ENCODE measurements around the gene CD63.

CD63 gene

GRCh38 chr12:55682087-55682796 is 46.6 kb downstream of the CD63 start:
- H3K36me3 ChIP-seq (ENCODE audit: insufficient read depth): no peaks in the 10 kb centered on the region
- no peak overlapping the region for H3K4me2 ChIP-seq
- H2AFZ ChIP-seq (ENCODE audit: low read depth): no peak overlapping the region
- no peaks in the 10 kb centered on the region for H3K79me2 ChIP-seq (ENCODE audit: insufficient read depth, low read depth)
- no peak overlapping the region for H3K27ac ChIP-seq
- H3K9ac ChIP-seq: no peak overlapping the region
- H4K20me1 ChIP-seq (ENCODE audit: insufficient read depth): no peaks in the 10 kb centered on the region
- H3K4me3 ChIP-seq (IDR thresholded peaks at IDR 0.05; ENCODE audit: insufficient read depth, low read depth, low read length): no peak overlapping the region
- H3K4me1 ChIP-seq (ENCODE audit: low read depth, poor library complexity, severe bottlenecking): no peaks in the 10 kb centered on the region
- H3K27me3 ChIP-seq (ENCODE audit: insufficient read depth, low read depth): no peaks in the 10 kb centered on the region; the same call in 1 of the 2 replicates
- TF ChIP-seq CTCF (conservative IDR thresholded peaks at IDR 0.05; ENCODE audit: low read depth, low read length): no peak

GRCh38 chr12:55681142-55682077 is 47.4 kb downstream of the CD63 start:
- no peak overlapping the region for H3K4me2 ChIP-seq
- H2AFZ ChIP-seq (ENCODE audit: low read depth): no peak overlapping the region
- no peaks in the 10 kb centered on the region for H3K36me3 ChIP-seq (ENCODE audit: insufficient read depth)
- TF ChIP-seq CTCF (conservative IDR thresholded peaks at IDR 0.05; ENCODE audit: low read depth, low read length): 0 out of 2 replicates have a peak, but pooled peaks have one; percentile 25
- H4K20me1 ChIP-seq (ENCODE audit: insufficient read depth): no peaks in the 10 kb centered on the region
- H3K9ac ChIP-seq: no peak overlapping the region
- H3K27me3 ChIP-seq (ENCODE audit: insufficient read depth, low read depth): no peaks in the 10 kb centered on the region; the same call in 1 of the 2 replicates
- no peak overlapping the region for H3K4me3 ChIP-seq (IDR thresholded peaks at IDR 0.05; ENCODE audit: insufficient read depth, low read depth, low read length)
- H3K4me1 ChIP-seq (ENCODE audit: low read depth, poor library complexity, severe bottlenecking): no peaks in the 10 kb centered on the region
- no peaks in the 10 kb centered on the region for H3K79me2 ChIP-seq (ENCODE audit: insufficient read depth, low read depth)
- no peak overlapping the region for H3K27ac ChIP-seq

GRCh38 chr12:55679691-55680090 is 49.1 kb downstream of the CD63 start:
- H3K36me3 ChIP-seq (ENCODE audit: insufficient read depth): no peaks in the 10 kb centered on the region
- no peaks in the 10 kb centered on the region for H4K20me1 ChIP-seq (ENCODE audit: insufficient read depth)
- no peak overlapping the region for H3K4me3 ChIP-seq (IDR thresholded peaks at IDR 0.05; ENCODE audit: insufficient read depth, low read depth, low read length)
- TF ChIP-seq CTCF (conservative IDR thresholded peaks at IDR 0.05; ENCODE audit: low read depth, low read length): no peak
- H3K9ac ChIP-seq: no peak overlapping the region
- H3K27me3 ChIP-seq (ENCODE audit: insufficient read depth, low read depth): no peaks in the 10 kb centered on the region; the same call in 1 of the 2 replicates
- H3K4me1 ChIP-seq (ENCODE audit: low read depth, poor library complexity, severe bottlenecking): no peaks in the 10 kb centered on the region
- no peak overlapping the region for H3K4me2 ChIP-seq
- no peaks in the 10 kb centered on the region for H3K79me2 ChIP-seq (ENCODE audit: insufficient read depth, low read depth)
- no peak overlapping the region for H2AFZ ChIP-seq (ENCODE audit: low read depth)
- H3K27ac ChIP-seq: no peak overlapping the region

- Histone ChIP-seq H3K4me2 (no peak overlapping the region), H3K36me3 (ENCODE audit: insufficient read depth) (no peaks in the 10 kb centered on the region), H4K20me1 (ENCODE audit: insufficient read depth) (no peaks in the 10 kb centered on the region), H2AFZ (ENCODE audit: low read depth) (no peak overlapping the region), H3K27ac (no peak overlapping the region), H3K79me2 (ENCODE audit: insufficient read depth, low read depth) (no peaks in the 10 kb centered on the region), H3K4me3 (IDR thresholded peaks at IDR 0.05; ENCODE audit: insufficient read depth, low read depth, low read length) (no peak overlapping the region), H3K27me3 (ENCODE audit: insufficient read depth, low read depth) (no peaks in the 10 kb centered on the region), H3K4me1 (ENCODE audit: low read depth, poor library complexity, severe bottlenecking) (no peaks in the 10 kb centered on the region), H3K9ac (no peak overlapping the region)
- TF ChIP-seq CTCF (conservative IDR thresholded peaks at IDR 0.05; ENCODE audit: low read depth, low read length): no peak
Measured at GRCh38 chr12:55676707-55677106, 52.1 kb downstream of the CD63 start.
